Osteocyte (in vitro differentiated cells): ENCODE results near the gene COL6A1. TPM values are rescaled to one million over a fixed set of nuclear protein-coding genes. Genes with fewer than 3 reads are reported as not detected.

ENCODE experiments used
- DNase-seq: peaks from one replicate; pipeline ENCODE4 v3.0.0; 2021; ENCODE audit warnings: mixed read lengths; ENCODE audit not compliant: unreplicated experiment; ENCODE audit errors: extremely low spot score
- H3K27ac Mint-ChIP-seq: one replicate; pipeline ENCODE4 v1.8.0; 2021; ENCODE audit warnings: mild to moderate bottlenecking, mixed read lengths; ENCODE audit not compliant: unreplicated experiment
- H3K27me3 Mint-ChIP-seq: one replicate; pipeline ENCODE4 v1.8.0; 2021; ENCODE audit warnings: mixed read lengths; ENCODE audit not compliant: unreplicated experiment
- H3K36me3 Mint-ChIP-seq: one replicate; pipeline ENCODE4 v1.8.0; 2021; ENCODE audit warnings: mixed read lengths; ENCODE audit not compliant: unreplicated experiment
- H3K4me1 Mint-ChIP-seq: one replicate; pipeline ENCODE4 v1.8.0; 2021; ENCODE audit warnings: mixed read lengths; ENCODE audit not compliant: unreplicated experiment
- H3K4me3 Mint-ChIP-seq: one replicate; pipeline ENCODE4 v1.8.0; 2021; ENCODE audit warnings: mild to moderate bottlenecking, moderate library complexity, mixed read lengths; ENCODE audit not compliant: unreplicated experiment
- H3K9me3 Mint-ChIP-seq: one replicate; pipeline ENCODE4 v1.8.0; 2021; ENCODE audit warnings: mixed read lengths; ENCODE audit not compliant: unreplicated experiment
- total RNA-seq: library from RNA; stranded (reverse); gene quantifications from 2 replicates; pipeline ENCODE4 v1.2.1, GENCODE V29; 2021
- TF ChIP-seq, protein P1 (sequence below): fragments of 200-600 bp; sonication (generic); IDR thresholded peaks from 2 replicates; pipeline ENCODE4 v1.5.0; 2021; ENCODE audit warnings: antibody characterized with exemption, mild to moderate bottlenecking, moderate library complexity

The COL6A1 gene
- total RNA-seq, 1 donor from 2014 or later, result 1,503 TPM

DNA sequence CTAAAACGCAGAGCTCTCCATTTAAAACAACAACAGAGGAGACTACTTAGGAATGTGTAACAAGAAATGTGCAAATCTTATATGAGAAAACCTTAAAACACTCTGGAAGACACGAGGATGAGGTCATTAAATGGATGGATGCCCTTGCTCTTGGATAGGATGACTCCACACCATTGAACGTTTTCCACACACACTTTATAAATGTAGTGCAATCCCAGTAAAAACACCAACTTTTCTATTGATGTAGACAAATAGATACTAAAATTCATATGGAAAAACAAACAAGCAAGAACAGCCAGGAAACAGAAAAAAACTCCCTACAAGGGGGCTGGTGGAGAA, 18.4 kb upstream of the COL6A1 start:
- no peaks in the 10 kb centered on the region for H3K27me3 Mint-ChIP-seq
- DNase-seq, result no peak
- H3K36me3 Mint-ChIP-seq, result peaks cover 3% of the 10 kb centered on the region
- H3K4me3 Mint-ChIP-seq, result no peak overlapping the region
- TF ChIP-seq, protein P1, sequence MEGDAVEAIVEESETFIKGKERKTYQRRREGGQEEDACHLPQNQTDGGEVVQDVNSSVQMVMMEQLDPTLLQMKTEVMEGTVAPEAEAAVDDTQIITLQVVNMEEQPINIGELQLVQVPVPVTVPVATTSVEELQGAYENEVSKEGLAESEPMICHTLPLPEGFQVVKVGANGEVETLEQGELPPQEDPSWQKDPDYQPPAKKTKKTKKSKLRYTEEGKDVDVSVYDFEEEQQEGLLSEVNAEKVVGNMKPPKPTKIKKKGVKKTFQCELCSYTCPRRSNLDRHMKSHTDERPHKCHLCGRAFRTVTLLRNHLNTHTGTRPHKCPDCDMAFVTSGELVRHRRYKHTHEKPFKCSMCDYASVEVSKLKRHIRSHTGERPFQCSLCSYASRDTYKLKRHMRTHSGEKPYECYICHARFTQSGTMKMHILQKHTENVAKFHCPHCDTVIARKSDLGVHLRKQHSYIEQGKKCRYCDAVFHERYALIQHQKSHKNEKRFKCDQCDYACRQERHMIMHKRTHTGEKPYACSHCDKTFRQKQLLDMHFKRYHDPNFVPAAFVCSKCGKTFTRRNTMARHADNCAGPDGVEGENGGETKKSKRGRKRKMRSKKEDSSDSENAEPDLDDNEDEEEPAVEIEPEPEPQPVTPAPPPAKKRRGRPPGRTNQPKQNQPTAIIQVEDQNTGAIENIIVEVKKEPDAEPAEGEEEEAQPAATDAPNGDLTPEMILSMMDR, result no peak
- no peak overlapping the region for H3K27ac Mint-ChIP-seq
- peaks cover 17% of the 10 kb centered on the region for H3K4me1 Mint-ChIP-seq
- H3K9me3 Mint-ChIP-seq, result peaks cover 8% of the 10 kb centered on the region

GRCh38 chr21:45964649-45965048, 16.9 kb upstream of the COL6A1 start:
- Mint-ChIP-seq H3K27me3 (no peaks in the 10 kb centered on the region), H3K4me3 (no peak overlapping the region), H3K27ac (no peak overlapping the region), H3K4me1 (peaks cover 11% of the 10 kb centered on the region), H3K36me3 (peaks cover 3% of the 10 kb centered on the region), H3K9me3 (peaks cover 8% of the 10 kb centered on the region)
- TF ChIP-seq, protein P1, result no peak
- DNase-seq, result no peak

DNA sequence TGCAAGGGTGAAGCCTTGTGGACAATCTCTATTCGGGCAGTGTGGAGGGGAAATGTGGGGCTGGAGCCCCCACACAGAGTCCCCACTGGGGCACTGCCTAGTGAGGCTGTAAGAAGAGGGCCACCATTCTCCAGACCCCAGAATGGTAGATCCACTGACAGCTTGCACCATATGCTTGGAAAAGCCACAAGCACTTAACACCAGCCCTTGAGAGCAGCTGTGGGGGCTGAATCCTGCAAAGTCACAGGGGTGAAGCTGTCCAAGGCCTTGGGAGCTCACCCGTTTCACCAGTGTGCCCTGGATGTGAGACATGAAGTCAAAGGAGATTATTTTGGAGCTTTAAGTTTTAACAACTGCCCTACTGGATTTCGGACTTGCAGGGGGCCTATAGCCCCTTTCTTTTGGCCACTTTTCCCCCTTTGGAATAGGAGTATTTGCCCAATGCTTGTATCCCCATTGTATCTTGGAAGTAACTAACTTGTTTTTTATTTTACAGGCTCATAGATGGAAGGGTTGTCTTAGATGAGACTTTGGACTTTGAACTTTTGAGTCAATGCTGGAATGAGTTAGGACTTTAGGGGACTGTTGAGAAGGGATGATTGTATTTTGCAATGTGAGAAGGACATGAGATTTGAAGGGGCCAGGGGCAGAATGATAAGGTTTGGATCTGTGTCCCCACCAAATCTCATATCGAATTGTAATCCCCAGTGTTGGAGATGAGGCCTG, 16.3 kb upstream of the COL6A1 start:
- Mint-ChIP-seq H3K27me3 (no peaks in the 10 kb centered on the region), H3K27ac (no peak overlapping the region), H3K36me3 (peaks cover 3% of the 10 kb centered on the region), H3K4me1 (peaks cover 15% of the 10 kb centered on the region), H3K9me3 (peaks cover 8% of the 10 kb centered on the region), H3K4me3 (no peak overlapping the region)
- no peak for DNase-seq
- TF ChIP-seq, protein P1, result no peak

DNA sequence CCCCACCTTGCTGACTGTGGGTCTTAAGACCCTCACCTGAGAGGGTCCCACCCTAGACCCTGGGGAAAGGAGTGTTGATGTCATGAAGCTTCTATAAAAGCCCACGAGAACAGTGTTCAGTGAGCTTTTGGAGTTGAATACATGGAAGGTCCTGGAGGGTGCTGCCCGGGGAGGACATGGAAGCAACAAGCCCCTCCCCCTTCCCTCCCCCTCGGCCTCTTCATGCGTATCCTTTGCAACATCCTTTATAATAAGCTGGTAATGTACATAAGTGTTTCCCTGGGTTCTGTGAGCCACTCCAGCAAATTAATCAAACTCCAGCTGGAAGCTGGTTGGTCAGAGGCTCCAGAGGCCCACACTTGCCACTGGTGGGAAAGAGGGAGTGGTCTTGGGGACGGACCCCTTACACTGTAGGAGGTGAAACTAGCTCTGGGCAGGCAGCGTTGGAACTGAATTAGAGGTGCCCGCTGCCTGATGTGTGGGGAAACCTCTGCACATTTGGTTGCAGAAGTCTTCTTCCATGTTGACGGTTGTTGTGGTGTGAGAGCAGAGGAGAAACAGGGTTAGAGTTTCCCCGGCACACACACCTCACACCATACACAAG, 14.7 kb upstream of the COL6A1 start:
- Mint-ChIP-seq H3K9me3 (peaks cover 8% of the 10 kb centered on the region), H3K27ac (no peak overlapping the region), H3K4me3 (no peak overlapping the region), H3K4me1 (peaks cover 27% of the 10 kb centered on the region), H3K36me3 (peaks cover 3% of the 10 kb centered on the region), H3K27me3 (no peaks in the 10 kb centered on the region)
- TF ChIP-seq, protein P1, result no peak
- DNase-seq, result no peak

- no peaks in the 10 kb centered on the region for H3K9me3 Mint-ChIP-seq
- H3K4me1 Mint-ChIP-seq, result peaks cover 43% of the 10 kb centered on the region
- no peaks in the 10 kb centered on the region for H3K27me3 Mint-ChIP-seq
- no peak overlapping the region for H3K4me3 Mint-ChIP-seq
- DNase-seq, result no peak
- no peak overlapping the region for H3K27ac Mint-ChIP-seq
- TF ChIP-seq, protein P1, result no peak
- H3K36me3 Mint-ChIP-seq, result no peaks in the 10 kb centered on the region
Observed at GRCh38 chr21:45969921-45970673, 11.5 kb upstream of the COL6A1 start.
